ENCODE measurements around the gene CHKA. TPM values are rescaled to one million over a fixed set of nuclear protein-coding genes. Genes with fewer than 3 reads are reported as not detected.

The CHKA gene
- total and polyA plus RNA-seq, 4 donors: 58.5 to 112 (median 77.1) TPM

GRCh38 chr11:68120273-68121066 is 718 bp downstream of the CHKA start:
- H3K27ac ChIP-seq (ENCODE audit: low read depth, low read length): peak overlapping the region; percentile 92
- peak in 2 of 6 donors; percentile 66 to 70 for DNase-seq (ENCODE audit: low read depth in 4 of 6, low spot score in 6 of 6)
- no peaks in the 10 kb centered on the region for H3K9me3 ChIP-seq (ENCODE audit: control insufficient read depth, insufficient read depth, low read length)
- WGBS (ENCODE audit: insufficient coverage): under 1% methylated on average over 58 of the region's 73 CpGs
- no peaks in the 10 kb centered on the region for H3K27me3 ChIP-seq (ENCODE audit: control insufficient read depth, insufficient read depth, low read length)
- H3K36me3 ChIP-seq (ENCODE audit: control insufficient read depth, insufficient read depth, low read length): peaks cover 2% of the 10 kb centered on the region
- peak overlapping the region; percentile 69 for H3K4me3 ChIP-seq (ENCODE audit: low read depth, low read length)
- peaks cover 52% of the 10 kb centered on the region for H3K4me1 ChIP-seq (ENCODE audit: control insufficient read depth, insufficient read depth, low read length)

DNA sequence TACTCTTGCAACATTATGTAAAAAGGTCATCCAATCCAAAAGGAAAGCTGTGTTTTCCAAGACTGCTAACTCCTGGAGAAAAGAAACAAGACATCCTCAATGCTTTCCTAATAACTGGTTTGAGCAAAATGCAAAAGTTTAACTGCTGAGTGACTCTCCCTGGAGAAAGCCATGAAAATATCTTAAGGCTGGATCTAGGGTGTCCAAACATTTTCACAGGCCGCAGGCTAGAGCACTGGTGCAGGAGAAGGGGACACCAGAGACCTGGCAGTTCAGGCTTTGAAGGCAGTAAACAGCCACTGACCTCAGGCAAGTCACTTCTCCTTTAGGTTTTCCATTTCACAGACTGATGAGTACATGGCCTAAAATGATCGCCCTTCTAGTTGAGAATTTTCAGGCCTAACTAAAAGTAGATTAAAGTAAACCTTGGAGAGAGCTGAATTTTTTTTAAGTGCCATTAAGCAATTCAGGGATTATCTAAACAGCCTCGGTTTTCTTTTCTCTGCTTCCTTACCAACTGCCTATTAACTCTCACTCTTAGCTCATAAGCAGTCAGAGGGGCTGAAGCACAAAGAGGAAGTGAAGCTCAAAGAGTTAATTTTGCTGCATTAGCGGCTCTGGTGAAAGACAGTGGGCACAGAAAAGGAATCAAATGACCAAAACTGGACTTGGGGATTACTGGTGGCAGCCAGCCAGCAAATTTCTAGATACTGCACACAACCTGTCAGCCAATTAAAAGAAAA is 2.3 kb downstream of the CHKA start:
- 24% methylated on average over 2 of the region's 4 CpGs for WGBS (ENCODE audit: insufficient coverage)
- peak overlapping the region; percentile 20 for H3K4me3 ChIP-seq (ENCODE audit: low read depth, low read length)
- H3K27me3 ChIP-seq (ENCODE audit: control insufficient read depth, insufficient read depth, low read length): no peaks in the 10 kb centered on the region
- peaks cover 52% of the 10 kb centered on the region for H3K4me1 ChIP-seq (ENCODE audit: control insufficient read depth, insufficient read depth, low read length)
- H3K36me3 ChIP-seq (ENCODE audit: control insufficient read depth, insufficient read depth, low read length): peaks cover 2% of the 10 kb centered on the region
- peak overlapping the region; percentile 86 for H3K27ac ChIP-seq (ENCODE audit: low read depth, low read length)
- H3K9me3 ChIP-seq (ENCODE audit: control insufficient read depth, insufficient read depth, low read length): no peaks in the 10 kb centered on the region
- DNase-seq (ENCODE audit: low read depth in 4 of 6, low spot score in 6 of 6): peak in 2 of 6 donors; percentile 67 to 71

DNA sequence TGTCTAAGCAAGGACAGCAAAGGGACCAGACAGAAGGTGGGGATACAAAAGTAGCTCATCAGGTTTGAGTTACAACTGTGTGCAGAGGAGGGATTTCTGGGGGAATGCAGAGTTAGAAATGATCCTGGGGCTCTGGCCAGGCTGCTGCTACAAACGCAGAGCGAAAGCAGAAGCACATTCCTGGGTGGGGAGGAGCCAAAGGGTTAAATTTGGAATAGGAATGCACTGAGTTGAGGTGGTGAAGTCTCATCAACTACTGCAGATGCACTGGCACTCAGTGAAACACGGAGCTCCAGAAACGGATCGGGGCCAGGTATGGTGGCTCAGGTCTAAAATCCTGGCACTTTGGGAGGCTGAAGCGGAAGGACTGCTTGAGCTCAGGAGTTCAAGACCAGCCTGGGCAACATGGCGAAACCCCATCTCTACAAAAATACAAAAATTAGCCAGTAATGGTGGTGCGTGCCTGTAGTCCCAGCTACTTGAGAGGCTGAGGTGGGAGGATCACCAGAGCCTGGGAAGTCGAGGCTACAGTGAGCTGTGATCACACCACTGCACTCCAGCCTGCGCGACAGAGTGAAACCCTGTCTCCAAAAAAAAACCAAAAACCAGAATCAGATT is 3.2 kb downstream of the CHKA start:
- Histone ChIP-seq H3K36me3 (ENCODE audit: control insufficient read depth, insufficient read depth, low read length) (peaks cover 8% of the 10 kb centered on the region), H3K4me3 (ENCODE audit: low read depth, low read length) (peak overlapping the region; percentile 2), H3K4me1 (ENCODE audit: control insufficient read depth, insufficient read depth, low read length) (peaks cover 55% of the 10 kb centered on the region), H3K9me3 (ENCODE audit: control insufficient read depth, insufficient read depth, low read length) (no peaks in the 10 kb centered on the region), H3K27me3 (ENCODE audit: control insufficient read depth, insufficient read depth, low read length) (no peaks in the 10 kb centered on the region), H3K27ac (ENCODE audit: low read depth, low read length) (peak overlapping the region; percentile 86)
- DNase-seq (ENCODE audit: low read depth in 4 of 6, low spot score in 6 of 6): no peak
- WGBS (ENCODE audit: insufficient coverage): 67% methylated on average over 8 of the region's 11 CpGs

GRCh38 chr11:68116974-68117373 is 4.2 kb downstream of the CHKA start:
- peaks cover 10% of the 10 kb centered on the region for H3K36me3 ChIP-seq (ENCODE audit: control insufficient read depth, insufficient read depth, low read length)
- H3K27ac ChIP-seq (ENCODE audit: low read depth, low read length): peak overlapping the region; percentile 86
- H3K4me3 ChIP-seq (ENCODE audit: low read depth, low read length): no peak overlapping the region
- H3K4me1 ChIP-seq (ENCODE audit: control insufficient read depth, insufficient read depth, low read length): peaks cover 47% of the 10 kb centered on the region
- DNase-seq (ENCODE audit: low read depth in 4 of 6, low spot score in 6 of 6): peak in 2 of 6 donors; percentile 65 to 69
- no peaks in the 10 kb centered on the region for H3K27me3 ChIP-seq (ENCODE audit: control insufficient read depth, insufficient read depth, low read length)
- WGBS (ENCODE audit: insufficient coverage): no CpG with 5 or more reads among the region's 3 CpGs
- H3K9me3 ChIP-seq (ENCODE audit: control insufficient read depth, insufficient read depth, low read length): no peaks in the 10 kb centered on the region

GRCh38 chr11:68116126-68116525 is 5.1 kb downstream of the CHKA start:
- H3K27ac ChIP-seq (ENCODE audit: low read depth, low read length): no peak overlapping the region
- peaks cover 10% of the 10 kb centered on the region for H3K36me3 ChIP-seq (ENCODE audit: control insufficient read depth, insufficient read depth, low read length)
- peaks cover 42% of the 10 kb centered on the region for H3K4me1 ChIP-seq (ENCODE audit: control insufficient read depth, insufficient read depth, low read length)
- no peak overlapping the region for H3K4me3 ChIP-seq (ENCODE audit: low read depth, low read length)
- no peak for DNase-seq (ENCODE audit: low read depth in 4 of 6, low spot score in 6 of 6)
- H3K27me3 ChIP-seq (ENCODE audit: control insufficient read depth, insufficient read depth, low read length): no peaks in the 10 kb centered on the region
- no peaks in the 10 kb centered on the region for H3K9me3 ChIP-seq (ENCODE audit: control insufficient read depth, insufficient read depth, low read length)
- 98% methylated on average over 5 of the region's 7 CpGs for WGBS (ENCODE audit: insufficient coverage)

GRCh38 chr11:68115285-68115684 is 5.9 kb downstream of the CHKA start:
- Histone ChIP-seq H3K4me1 (ENCODE audit: control insufficient read depth, insufficient read depth, low read length) (peaks cover 40% of the 10 kb centered on the region), H3K36me3 (ENCODE audit: control insufficient read depth, insufficient read depth, low read length) (peaks cover 10% of the 10 kb centered on the region), H3K4me3 (ENCODE audit: low read depth, low read length) (no peak overlapping the region), H3K9me3 (ENCODE audit: control insufficient read depth, insufficient read depth, low read length) (no peaks in the 10 kb centered on the region), H3K27me3 (ENCODE audit: control insufficient read depth, insufficient read depth, low read length) (no peaks in the 10 kb centered on the region), H3K27ac (ENCODE audit: low read depth, low read length) (no peak overlapping the region)
- WGBS (ENCODE audit: insufficient coverage): 88% methylated on average over 1 of the region's 1 CpG
- DNase-seq (ENCODE audit: low read depth in 4 of 6, low spot score in 6 of 6): no peak

GRCh38 chr11:68113986-68114385 is 7.2 kb downstream of the CHKA start:
- Histone ChIP-seq H3K4me3 (ENCODE audit: low read depth, low read length) (no peak overlapping the region), H3K4me1 (ENCODE audit: control insufficient read depth, insufficient read depth, low read length) (peaks cover 27% of the 10 kb centered on the region), H3K9me3 (ENCODE audit: control insufficient read depth, insufficient read depth, low read length) (no peaks in the 10 kb centered on the region), H3K27me3 (ENCODE audit: control insufficient read depth, insufficient read depth, low read length) (no peaks in the 10 kb centered on the region), H3K36me3 (ENCODE audit: control insufficient read depth, insufficient read depth, low read length) (peaks cover 13% of the 10 kb centered on the region), H3K27ac (ENCODE audit: low read depth, low read length) (peak overlapping the region; percentile 3)
- no peak for DNase-seq (ENCODE audit: low read depth in 4 of 6, low spot score in 6 of 6)
- no CpG with 5 or more reads among the region's 3 CpGs for WGBS (ENCODE audit: insufficient coverage)

- 71% methylated on average over 5 of the region's 10 CpGs for WGBS (ENCODE audit: insufficient coverage)
- no peak for DNase-seq (ENCODE audit: low read depth in 4 of 6, low spot score in 6 of 6)
- H3K4me3 ChIP-seq (ENCODE audit: low read depth, low read length): no peak overlapping the region
These were observed 13.5 kb downstream of the CHKA start for GRCh38 chr11:68107689-68108088.

DNA sequence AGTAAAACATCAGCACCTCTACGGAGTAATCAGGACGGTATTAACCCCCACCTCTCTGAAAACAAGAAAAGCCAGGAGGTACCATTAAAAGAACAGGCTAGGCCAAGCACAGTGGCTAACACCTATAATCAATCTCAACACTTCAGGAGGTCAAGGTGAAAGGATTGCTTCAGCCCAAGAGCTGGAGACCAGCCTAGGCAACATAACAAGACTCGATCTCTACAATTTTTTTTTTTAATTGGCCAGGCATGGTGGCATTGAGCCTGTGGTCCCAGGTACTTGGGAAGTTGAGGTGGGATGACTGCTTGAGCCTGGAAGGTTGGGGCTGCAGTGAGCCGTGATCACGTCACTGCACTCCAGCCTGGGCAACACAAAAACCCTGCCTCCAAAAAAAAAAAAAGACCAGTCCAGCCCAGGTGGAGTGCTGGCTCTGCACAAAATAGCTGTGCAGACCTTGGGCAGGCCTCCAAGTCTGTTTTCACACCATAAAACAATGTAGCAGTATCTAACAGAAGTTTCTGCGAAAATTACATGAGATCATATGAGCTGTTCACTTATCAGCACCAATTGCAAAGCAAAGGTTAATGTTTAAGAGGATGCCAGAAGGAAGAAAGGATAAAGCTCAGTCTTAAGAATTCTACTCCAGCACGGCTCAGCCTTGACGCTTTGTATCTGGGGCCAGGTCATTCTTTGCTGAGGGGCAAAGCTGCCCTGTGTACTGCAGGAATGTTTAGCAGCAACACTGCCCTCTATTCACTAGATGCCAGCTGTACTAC is 14.8 kb downstream of the CHKA start:
- H3K4me3 ChIP-seq (ENCODE audit: low read depth, low read length): no peak overlapping the region
- H3K9me3 ChIP-seq (ENCODE audit: control insufficient read depth, insufficient read depth, low read length): no peaks in the 10 kb centered on the region
- H3K27ac ChIP-seq (ENCODE audit: low read depth, low read length): peak overlapping the region; percentile 67
- peaks cover 11% of the 10 kb centered on the region for H3K4me1 ChIP-seq (ENCODE audit: control insufficient read depth, insufficient read depth, low read length)
- H3K27me3 ChIP-seq (ENCODE audit: control insufficient read depth, insufficient read depth, low read length): no peaks in the 10 kb centered on the region
- peaks cover 2% of the 10 kb centered on the region for H3K36me3 ChIP-seq (ENCODE audit: control insufficient read depth, insufficient read depth, low read length)
- 17% methylated on average over 2 of the region's 8 CpGs for WGBS (ENCODE audit: insufficient coverage)
- DNase-seq (ENCODE audit: low read depth in 4 of 6, low spot score in 6 of 6): peak in 2 of 6 donors; percentile 51 to 59

More at GRCh38 chr11:68107689-68108088, 13.5 kb downstream of the CHKA start:
- H3K27me3 ChIP-seq (ENCODE audit: control insufficient read depth, insufficient read depth, low read length): no peaks in the 10 kb centered on the region
- no peaks in the 10 kb centered on the region for H3K9me3 ChIP-seq (ENCODE audit: control insufficient read depth, insufficient read depth, low read length)
- H3K36me3 ChIP-seq (ENCODE audit: control insufficient read depth, insufficient read depth, low read length): peaks cover 5% of the 10 kb centered on the region
- H3K27ac ChIP-seq (ENCODE audit: low read depth, low read length): no peak overlapping the region
- peaks cover 11% of the 10 kb centered on the region for H3K4me1 ChIP-seq (ENCODE audit: control insufficient read depth, insufficient read depth, low read length)

Measured in spinal cord (tissue), 10 donors.